ENCODE results near the gene PEAR1. TPM values are rescaled to one million over a fixed set of nuclear protein-coding genes. Genes with fewer than 3 reads are reported as not detected.

PEAR1 gene
- total and polyA plus RNA-seq, 2 of the 4 experiments (the other 2 are of a cell fraction), result 2.0 to 44.4 TPM

GRCh38 chr1:156853761-156854160, 39.8 kb upstream of the PEAR1 start:
- Histone ChIP-seq H3K4ac (ENCODE audit: low read depth, low read length) (no peak overlapping the region), H2BK20ac (ENCODE audit: low read depth, low read length) (no peak overlapping the region), H3K9ac (ENCODE audit: low read depth, low read length) (no peak overlapping the region), H2BK120ac (ENCODE audit: low read depth, low read length) (no peak overlapping the region), H3K36me3 (ENCODE audit: control insufficient read depth, insufficient read depth, low read length) (no peaks in the 10 kb centered on the region), H3K27ac (ENCODE audit: insufficient read depth, low read length) (no peak overlapping the region), H4K20me1 (ENCODE audit: insufficient read depth, low read length) (peaks cover 8% of the 10 kb centered on the region; the same call in 1 of the 2 replicates), H2BK15ac (ENCODE audit: low read depth, low read length) (no peak overlapping the region), H2AK9ac (replicated peaks; ENCODE audit: low read depth, low read length, poor library complexity) (no peak overlapping the region), H2AFZ (replicated peaks; ENCODE audit: low read length, poor library complexity) (peak overlapping the region; percentile 51), H4K91ac (ENCODE audit: insufficient read depth, low read depth, low read length) (no peak overlapping the region), H2BK5ac (ENCODE audit: low read depth, low read length, poor library complexity, severe bottlenecking) (no peak overlapping the region), H3K9me1 (ENCODE audit: insufficient read depth, low read length) (no peaks in the 10 kb centered on the region), H4K8ac (ENCODE audit: low read depth in 2 of 2, low read length in 2 of 2) (no peak overlapping the region), H3K9me3 (ENCODE audit: control insufficient read depth, insufficient read depth, low read length) (no peaks in the 10 kb centered on the region; the same call in 1 of the 2 replicates), H3K23ac (ENCODE audit: low read depth, low read length) (no peak overlapping the region), H4K5ac (ENCODE audit: low read depth, low read length) (no peak overlapping the region), H3K56ac (ENCODE audit: extremely low read depth, insufficient read depth, low read length) (no peak overlapping the region), H3K27me3 (ENCODE audit: control insufficient read depth, insufficient read depth, low read length) (peaks cover 76% of the 10 kb centered on the region), H3K18ac (ENCODE audit: low read depth, low read length) (no peak overlapping the region), H3K4me2 (ENCODE audit: low read depth, low read length) (no peak overlapping the region), H3K4me1 (ENCODE audit: control insufficient read depth, insufficient read depth, low read length) (peaks cover 3% of the 10 kb centered on the region; the same call in 1 of the 2 replicates), H2AK5ac (ENCODE audit: low read depth, low read length) (no peak overlapping the region), H3K4me3 (ENCODE audit: insufficient read depth, low read depth, low read length) (no peak overlapping the region), H3K14ac (replicated peaks; ENCODE audit: low read depth, low read length) (no peak overlapping the region), H3K79me1 (ENCODE audit: low read depth in 1 of 2, low read length in 2 of 2) (no peaks in the 10 kb centered on the region)
- no peak for TF ChIP-seq USF2 (IDR thresholded peaks at IDR 0.05; ENCODE audit: low read depth, low read length)
- TF ChIP-seq CHD1 (IDR thresholded peaks at IDR 0.05; ENCODE audit: low read depth, low read length), result no peak
- TF ChIP-seq MAZ (IDR thresholded peaks at IDR 0.05; ENCODE audit: borderline replicate concordance, low read depth, low read length), result no peak
- TF ChIP-seq BHLHE40 (IDR thresholded peaks at IDR 0.05; ENCODE audit: low read depth, low read length), result no peak
- no peak for TF ChIP-seq POLR2A (IDR thresholded peaks at IDR 0.05; ENCODE audit: low read depth, low read length)
- no peak for TF ChIP-seq RAD21 (IDR thresholded peaks at IDR 0.05; ENCODE audit: low read length)
- no peak for TF ChIP-seq RCOR1 (IDR thresholded peaks at IDR 0.05; ENCODE audit: insufficient replicate concordance, low read length)
- no peak for TF ChIP-seq CEBPB (IDR thresholded peaks at IDR 0.05; ENCODE audit: low read depth, low read length)
- TF ChIP-seq MXI1 (IDR thresholded peaks at IDR 0.05; ENCODE audit: borderline replicate concordance, low read depth, low read length), result no peak
- TF ChIP-seq NFE2L2 (IDR thresholded peaks at IDR 0.05; ENCODE audit: low read depth, low read length), result no peak
- no peak for TF ChIP-seq FOS (IDR thresholded peaks at IDR 0.05; ENCODE audit: low read depth, low read length)
- no peak for TF ChIP-seq MAFK (IDR thresholded peaks at IDR 0.05; ENCODE audit: low read depth, low read length)
- TF ChIP-seq CTCF (conservative IDR thresholded peaks at IDR 0.05; ENCODE audit: low read depth, low read length), result no peak
- POLR2A ChIA-PET (ENCODE audit: unreplicated experiment), result no interaction called here
- intact Hi-C loops (cut with micrococcal nuclease), result no loop called here
- CTCF ChIA-PET, result no interaction called here
- no peak for DNase-seq
- dilution Hi-C loops (cut with HindIII; ENCODE audit: low sequenced_read_pairs, unreplicated experiment), result no loop called here
- no peak for ATAC-seq (ENCODE audit: low read depth)
- in situ Hi-C loops (cut with MboI; ENCODE audit: low sequenced_read_pairs), result no loop called here
- WGBS, 2 experiments (ENCODE audit: extremely low coverage in 2 of 2, insufficient read length in 1 of 2), result 90% methylated on average over 18 of the region's 19 CpGs; no CpG with 5 or more reads in 1 of the 2 experiments
- BruUV-seq (replicated peaks), result no TSS peak

Data from IMR-90 (cell line).